ENCODE measurements around the gene IRS2.

Gene IRS2

DNA sequence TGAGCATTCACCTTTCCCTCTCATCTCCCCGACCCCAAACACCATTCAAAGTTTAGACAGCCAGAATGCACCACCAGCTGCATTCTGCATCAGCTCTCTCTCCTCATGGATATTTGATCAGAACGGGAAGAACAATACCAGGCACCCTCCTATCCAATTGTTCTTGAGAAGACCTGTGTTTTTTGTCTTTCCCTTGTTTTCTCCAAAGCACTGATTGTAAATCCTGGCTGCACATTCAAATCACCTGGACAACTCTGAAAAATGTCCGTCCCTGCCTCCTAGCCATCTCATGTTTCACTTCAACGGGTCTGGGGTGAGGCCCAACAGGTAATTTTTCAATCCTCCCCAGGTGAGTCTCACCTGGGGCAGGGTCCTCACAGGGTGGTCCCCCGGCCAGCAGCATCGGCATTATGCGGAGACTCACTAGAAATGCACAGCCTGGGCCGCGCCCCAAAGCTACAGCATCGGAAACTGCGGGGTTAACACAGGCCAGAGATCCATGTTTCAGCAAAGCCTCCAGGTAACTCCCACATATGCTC is 5.5 kb downstream of the IRS2 start:
- TF ChIP-seq, protein P1, sequence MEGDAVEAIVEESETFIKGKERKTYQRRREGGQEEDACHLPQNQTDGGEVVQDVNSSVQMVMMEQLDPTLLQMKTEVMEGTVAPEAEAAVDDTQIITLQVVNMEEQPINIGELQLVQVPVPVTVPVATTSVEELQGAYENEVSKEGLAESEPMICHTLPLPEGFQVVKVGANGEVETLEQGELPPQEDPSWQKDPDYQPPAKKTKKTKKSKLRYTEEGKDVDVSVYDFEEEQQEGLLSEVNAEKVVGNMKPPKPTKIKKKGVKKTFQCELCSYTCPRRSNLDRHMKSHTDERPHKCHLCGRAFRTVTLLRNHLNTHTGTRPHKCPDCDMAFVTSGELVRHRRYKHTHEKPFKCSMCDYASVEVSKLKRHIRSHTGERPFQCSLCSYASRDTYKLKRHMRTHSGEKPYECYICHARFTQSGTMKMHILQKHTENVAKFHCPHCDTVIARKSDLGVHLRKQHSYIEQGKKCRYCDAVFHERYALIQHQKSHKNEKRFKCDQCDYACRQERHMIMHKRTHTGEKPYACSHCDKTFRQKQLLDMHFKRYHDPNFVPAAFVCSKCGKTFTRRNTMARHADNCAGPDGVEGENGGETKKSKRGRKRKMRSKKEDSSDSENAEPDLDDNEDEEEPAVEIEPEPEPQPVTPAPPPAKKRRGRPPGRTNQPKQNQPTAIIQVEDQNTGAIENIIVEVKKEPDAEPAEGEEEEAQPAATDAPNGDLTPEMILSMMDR (IDR thresholded peaks at IDR 0.05; ENCODE audit: unreplicated experiment in 3 of 3), result no peak
- H3K4me1 Mint-ChIP-seq, result peaks cover 27% of the 10 kb centered on the region

DNA sequence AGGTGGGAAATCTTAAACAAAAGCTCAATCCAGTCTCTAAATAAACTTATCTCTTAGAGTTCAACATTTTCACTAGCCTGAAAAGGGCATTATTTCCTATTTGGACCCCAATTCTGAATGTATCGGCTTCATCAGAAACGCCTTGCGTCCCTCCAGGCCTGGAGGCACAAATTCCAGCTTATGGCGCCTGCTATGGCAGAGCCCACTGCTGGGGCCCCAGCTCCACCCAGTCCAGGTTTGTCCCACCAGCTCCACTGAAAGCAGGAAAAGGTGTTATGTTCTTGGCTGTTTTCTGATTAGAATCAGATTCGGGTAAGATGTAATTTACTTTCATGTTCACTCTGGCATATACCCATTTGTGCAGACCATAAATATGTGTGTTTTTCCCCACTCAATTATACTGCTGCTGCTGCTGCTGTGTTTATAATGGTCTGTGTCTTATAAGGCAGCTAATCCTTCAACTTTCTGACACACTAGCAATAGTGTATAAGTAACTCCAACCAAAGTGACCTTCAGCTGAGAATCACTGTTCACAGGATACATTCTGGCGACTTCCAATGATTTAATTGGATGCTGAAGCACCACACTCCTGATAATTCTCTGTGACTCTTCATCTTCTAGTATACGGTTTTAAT is 6.4 kb downstream of the IRS2 start:
- H3K4me1 Mint-ChIP-seq, result peaks cover 27% of the 10 kb centered on the region
- TF ChIP-seq, protein P1 (IDR thresholded peaks at IDR 0.05; ENCODE audit: unreplicated experiment in 3 of 3), result no peak
- peaks cover 13% of the 10 kb centered on the region for H3K27me3 Mint-ChIP-seq (ENCODE audit: low read depth)
- no peaks in the 10 kb centered on the region for H3K9me3 Mint-ChIP-seq
- H3K4me3 Mint-ChIP-seq, result peak overlapping the region; percentile 45 to 76 (median 46)
- H3K27ac Mint-ChIP-seq, result no peak overlapping the region
- H3K36me3 Mint-ChIP-seq (ENCODE audit: low read depth), result peaks cover 13% of the 10 kb centered on the region

More for the DNA sequence above, 5.5 kb downstream of the IRS2 start:
- peaks cover 13% of the 10 kb centered on the region for H3K36me3 Mint-ChIP-seq (ENCODE audit: low read depth)
- H3K9me3 Mint-ChIP-seq, result no peaks in the 10 kb centered on the region
- peak overlapping the region in 1 of 3 experiments; percentile 5 for H3K27ac Mint-ChIP-seq
- H3K27me3 Mint-ChIP-seq (ENCODE audit: low read depth), result peaks cover 13% of the 10 kb centered on the region
- H3K4me3 Mint-ChIP-seq, result peak overlapping the region; percentile 68 to 76 (median 69)

DNA sequence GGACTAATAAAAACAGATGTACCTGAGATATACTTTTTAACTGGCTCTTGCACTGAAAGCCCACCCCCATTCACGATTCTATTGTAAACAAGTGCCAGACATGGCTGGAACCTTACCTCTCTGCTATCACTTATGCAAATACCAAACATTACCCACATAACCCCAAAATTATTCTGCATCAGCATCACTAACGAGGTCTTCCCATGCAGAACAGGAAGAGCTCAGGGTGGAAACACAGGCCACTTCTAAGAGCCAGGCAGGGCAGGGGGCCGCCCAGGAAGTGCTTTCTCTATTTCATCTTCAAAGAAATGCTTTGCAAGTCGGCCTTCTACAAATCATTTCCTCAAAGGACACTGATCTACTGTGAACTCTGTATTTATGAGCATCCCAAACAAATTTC is 7.3 kb downstream of the IRS2 start:
- H3K27me3 Mint-ChIP-seq (ENCODE audit: low read depth), result peaks cover 13% of the 10 kb centered on the region
- H3K4me1 Mint-ChIP-seq, result peaks cover 27% of the 10 kb centered on the region
- peak overlapping the region in 2 of 3 experiments; percentile 21 to 76 for H3K4me3 Mint-ChIP-seq
- no peak overlapping the region for H3K27ac Mint-ChIP-seq
- no peaks in the 10 kb centered on the region for H3K9me3 Mint-ChIP-seq
- TF ChIP-seq, protein P1 (IDR thresholded peaks at IDR 0.05; ENCODE audit: unreplicated experiment in 3 of 3), result no peak
- peaks cover 18% of the 10 kb centered on the region for H3K36me3 Mint-ChIP-seq (ENCODE audit: low read depth)

DNA sequence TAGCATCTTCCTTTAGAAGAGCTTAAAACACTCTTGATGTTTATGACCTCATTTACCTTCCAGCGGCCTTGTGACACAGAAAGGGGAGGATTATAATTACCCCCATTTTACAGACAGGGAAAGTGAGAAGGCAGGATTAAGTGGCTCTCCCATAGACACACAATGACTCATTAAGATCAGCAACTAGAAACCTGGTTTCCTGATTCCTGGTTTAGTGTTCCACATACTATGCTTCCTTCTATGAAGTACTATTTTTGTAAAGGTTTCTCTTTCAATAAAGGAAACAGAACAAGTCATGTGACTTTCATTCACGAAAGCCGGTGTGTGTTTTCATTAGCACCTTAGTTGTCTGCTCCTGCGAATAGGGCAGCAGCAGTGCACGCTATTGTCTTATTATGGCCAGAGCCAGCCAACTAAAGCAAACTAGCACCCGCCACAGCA is 8.3 kb downstream of the IRS2 start:
- Mint-ChIP-seq H3K27me3 (ENCODE audit: low read depth) (peaks cover 13% of the 10 kb centered on the region), H3K9me3 (no peaks in the 10 kb centered on the region), H3K27ac (no peak overlapping the region), H3K36me3 (ENCODE audit: low read depth) (peaks cover 25% of the 10 kb centered on the region), H3K4me1 (peaks cover 27% of the 10 kb centered on the region), H3K4me3 (no peak overlapping the region)
- TF ChIP-seq, protein P1 (IDR thresholded peaks at IDR 0.05; ENCODE audit: unreplicated experiment in 3 of 3), result no peak

DNA sequence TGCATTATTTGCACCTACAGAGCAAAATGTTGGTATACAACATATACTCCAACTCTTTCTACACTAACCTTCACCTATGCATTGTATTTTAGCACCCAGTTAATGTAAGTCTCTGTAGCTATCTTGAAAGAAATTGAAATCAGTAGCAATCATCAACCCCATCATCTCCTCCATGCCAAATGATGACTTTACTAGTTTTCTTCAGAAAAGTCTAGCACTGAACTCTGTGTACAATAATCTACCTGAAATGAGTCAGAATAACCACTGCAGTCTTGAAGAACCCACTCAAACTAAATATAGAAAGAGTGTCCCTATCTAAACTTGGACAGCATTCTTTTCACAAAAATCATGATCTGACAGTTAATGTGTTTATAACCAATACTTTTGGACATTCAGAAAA is 9.8 kb downstream of the IRS2 start:
- no peaks in the 10 kb centered on the region for H3K9me3 Mint-ChIP-seq
- no peak overlapping the region for H3K4me3 Mint-ChIP-seq
- no peak overlapping the region for H3K27ac Mint-ChIP-seq
- H3K4me1 Mint-ChIP-seq, result peaks cover 26% of the 10 kb centered on the region
- TF ChIP-seq, protein P1 (IDR thresholded peaks at IDR 0.05; ENCODE audit: unreplicated experiment in 3 of 3), result no peak
- peaks cover 11% of the 10 kb centered on the region for H3K27me3 Mint-ChIP-seq (ENCODE audit: low read depth)
- peaks cover 28% of the 10 kb centered on the region for H3K36me3 Mint-ChIP-seq (ENCODE audit: low read depth)

DNA sequence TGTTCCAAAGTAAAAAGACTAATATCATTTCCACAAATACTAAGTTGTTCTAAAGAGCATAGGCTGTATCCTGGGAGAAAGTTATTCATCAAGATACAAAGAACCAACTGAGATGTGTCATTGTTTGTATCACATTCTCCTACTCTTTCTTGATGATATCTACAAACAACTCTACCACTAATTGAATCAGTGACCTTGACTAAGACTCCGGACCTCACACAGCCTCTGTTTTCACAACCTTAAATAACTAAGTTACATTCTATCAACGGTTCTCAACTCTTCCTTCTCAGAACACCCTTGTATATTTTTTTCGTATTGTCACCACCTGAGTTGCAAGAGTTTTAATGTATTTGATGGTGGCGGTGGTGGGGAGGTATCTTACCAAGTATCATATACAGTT is 12.6 kb downstream of the IRS2 start:
- H3K9me3 Mint-ChIP-seq, result no peaks in the 10 kb centered on the region
- no peak overlapping the region for H3K27ac Mint-ChIP-seq
- H3K36me3 Mint-ChIP-seq (ENCODE audit: low read depth), result peaks cover 42% of the 10 kb centered on the region
- TF ChIP-seq, protein P1 (IDR thresholded peaks at IDR 0.05; ENCODE audit: unreplicated experiment in 3 of 3), result no peak
- H3K4me3 Mint-ChIP-seq, result no peak overlapping the region
- H3K4me1 Mint-ChIP-seq, result peaks cover under 1% of the 10 kb centered on the region
- no peaks in the 10 kb centered on the region for H3K27me3 Mint-ChIP-seq (ENCODE audit: low read depth)
